GDM1 (cell line): ENCODE data around the gene PSIP1.
"Not testable (repeated sequence)": the region's sequence is repeated elsewhere in the genome, so short reads cannot be mapped to it uniquely, and the experiment has no call there.

Experiments used
- DNase-seq: peaks from one replicate; lab custom pipeline; 2025; lab: John Stamatoyannopoulos, UW

Gene PSIP1

GRCh38 chr9:15510789-15511575 lies at the start of gene PSIP1:
TSS of gene PSIP1 (minus strand) at chr9:15510970. CDS start at chr9:15510188, 782 bp downstream.
- DNase-seq, result peak; percentile 84

GRCh38 chr9:15553528-15553898 lies 42.7 kb upstream of the PSIP1 start:
- DNase-seq, result no peak

- DNase-seq, result peak; percentile 96
Measured at GRCh38 chr9:15552636-15553527, 42.1 kb upstream of the PSIP1 start, which contains the start of gene CCDC171. TSS of gene CCDC171 (plus strand) at chr9:15553043. CDS start at chr9:15564089, 11,046 bp downstream.

GRCh38 chr9:15549611-15550010 lies 38.8 kb upstream of the PSIP1 start:
- DNase-seq, result no peak

- DNase-seq, result no peak
Measured at GRCh38 chr9:15543047-15543813, 32.5 kb upstream of the PSIP1 start.

- no peak for DNase-seq
Measured at GRCh38 chr9:15542624-15543023, 31.9 kb upstream of the PSIP1 start.

- no peak for DNase-seq
Measured at GRCh38 chr9:15541872-15542271, 31.1 kb upstream of the PSIP1 start.

- no peak for DNase-seq
Measured at GRCh38 chr9:15531380-15531779, 20.6 kb upstream of the PSIP1 start.

GRCh38 chr9:15529566-15530324 lies 19.0 kb upstream of the PSIP1 start:
- DNase-seq, result no peak

GRCh38 chr9:15527035-15527434 lies 16.3 kb upstream of the PSIP1 start:
- DNase-seq, result not testable (repeated sequence)

- no peak for DNase-seq
Measured at GRCh38 chr9:15525958-15526357, 15.2 kb upstream of the PSIP1 start.

GRCh38 chr9:15524845-15525455 lies 14.2 kb upstream of the PSIP1 start:
- DNase-seq, result no peak

GRCh38 chr9:15522130-15522755 lies 11.5 kb upstream of the PSIP1 start:
- peak; percentile 39 for DNase-seq

- DNase-seq, result no peak
Measured at GRCh38 chr9:15521254-15521653, 10.5 kb upstream of the PSIP1 start.

GRCh38 chr9:15519831-15520230 lies 9.1 kb upstream of the PSIP1 start:
- no peak for DNase-seq

GRCh38 chr9:15513335-15513734 lies 2.6 kb upstream of the PSIP1 start:
- DNase-seq, result no peak

GRCh38 chr9:15512889-15513288 lies 2.1 kb upstream of the PSIP1 start:
- DNase-seq, result no peak

GRCh38 chr9:15512204-15512603 lies 1.4 kb upstream of the PSIP1 start:
- DNase-seq, result no peak

- DNase-seq, result no peak
Measured at GRCh38 chr9:15509931-15510788, 610 bp downstream of the PSIP1 start.

GRCh38 chr9:15505921-15506320 lies 4.8 kb downstream of the PSIP1 start:
- DNase-seq, result no peak
